GM11168 (cell line): ENCODE data around the gene SEPTIN5.

Source experiments
- in situ Hi-C: fragments of 300-500 bp; cut with MboI; formaldehyde crosslinking; loops from one replicate; pipeline ENCODE4 v1.12.0; 2022; ENCODE audit warnings: low sequenced_read_pairs; ENCODE audit not compliant: unreplicated experiment

Gene SEPTIN5

GRCh38 chr22:19730655-19731360 is 16.5 kb downstream of the SEPTIN5 start:
- in situ Hi-C loops = no loop called here

GRCh38 chr22:19731361-19732135 is 17.2 kb downstream of the SEPTIN5 start:
- in situ Hi-C loops = no loop called here

GRCh38 chr22:19732403-19733113 is 18.3 kb downstream of the SEPTIN5 start:
- in situ Hi-C loops = no loop called here

GRCh38 chr22:19733755-19734154 is 19.5 kb downstream of the SEPTIN5 start:
- in situ Hi-C loops = no loop called here

GRCh38 chr22:19734163-19734562 is 19.9 kb downstream of the SEPTIN5 start:
- in situ Hi-C loops = no loop called here

- in situ Hi-C loops = no loop called here
Observed at GRCh38 chr22:19734837-19735382, 20.6 kb downstream of the SEPTIN5 start.

GRCh38 chr22:19735665-19736510 is 21.6 kb downstream of the SEPTIN5 start:
- in situ Hi-C loops = no loop called here

- in situ Hi-C loops = no loop called here
Observed at GRCh38 chr22:19737846-19738663, 23.8 kb downstream of the SEPTIN5 start.

GRCh38 chr22:19738664-19739447 is 24.6 kb downstream of the SEPTIN5 start:
- in situ Hi-C loops = no loop called here

GRCh38 chr22:19739448-19739895 is 25.2 kb downstream of the SEPTIN5 start:
- in situ Hi-C loops = no loop called here

- in situ Hi-C loops = no loop called here
Observed at GRCh38 chr22:19739911-19740449, 25.7 kb downstream of the SEPTIN5 start.

- in situ Hi-C loops = no loop called here
Observed at GRCh38 chr22:19740586-19740985, 26.3 kb downstream of the SEPTIN5 start.

- in situ Hi-C loops = no loop called here
Observed at GRCh38 chr22:19741053-19741452, 26.8 kb downstream of the SEPTIN5 start.

- in situ Hi-C loops = no loop called here
Observed at GRCh38 chr22:19742160-19743066, 28.1 kb downstream of the SEPTIN5 start.

GRCh38 chr22:19743081-19743480 is 28.8 kb downstream of the SEPTIN5 start:
- in situ Hi-C loops = no loop called here

- in situ Hi-C loops = no loop called here
Observed at GRCh38 chr22:19743651-19744050, 29.3 kb downstream of the SEPTIN5 start.
